GM18909 (cell line): ENCODE data around the gene IKZF3.
"Not testable (repeated sequence)": the region's sequence is repeated elsewhere in the genome, so short reads cannot be mapped to it uniquely, and the experiment has no call there.

Experiments
- ATAC-seq: cut with Tn5 transposase; IDR thresholded peaks from one replicate; pipeline ENCODE4 v1.9.1; 2021; ENCODE audit warnings: mild to moderate bottlenecking; ENCODE audit not compliant: unreplicated experiment, poor library complexity

Gene IKZF3

DNA sequence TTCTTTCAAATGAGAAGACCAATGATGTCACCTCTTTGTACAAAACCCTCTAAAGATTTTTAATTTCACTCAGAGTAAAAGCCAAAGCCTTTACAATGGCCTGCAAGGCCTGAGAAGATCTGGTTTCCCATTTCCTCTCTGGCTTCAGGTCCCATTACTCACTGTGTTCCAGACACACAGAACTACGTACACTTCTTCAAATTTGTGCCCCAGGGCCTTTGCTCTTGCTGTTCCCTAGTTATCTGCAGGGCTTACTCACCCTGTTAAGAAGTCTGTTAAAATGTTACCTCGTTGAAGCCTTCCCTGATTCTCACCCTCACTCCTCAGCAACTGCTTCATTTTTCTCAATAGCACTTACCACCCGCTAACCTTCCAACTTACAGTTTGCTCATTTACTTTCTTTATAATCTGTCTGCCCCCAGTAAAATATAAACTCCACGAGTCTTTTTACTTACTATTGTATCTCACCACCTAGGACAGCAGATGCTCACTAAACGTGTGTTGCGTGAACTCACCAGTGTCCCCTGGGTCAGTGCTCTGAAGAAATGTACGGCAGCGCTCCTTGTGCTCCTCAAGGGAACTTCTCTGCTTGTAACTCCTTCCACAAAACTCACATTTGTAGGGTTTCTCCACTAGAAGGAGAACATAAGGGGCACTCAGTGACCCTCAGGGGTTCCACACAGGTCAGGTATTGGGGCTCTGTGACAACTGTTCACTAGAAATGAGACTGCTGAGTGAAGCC, 76.2 kb downstream of the IKZF3 start:
- no peak for ATAC-seq

DNA sequence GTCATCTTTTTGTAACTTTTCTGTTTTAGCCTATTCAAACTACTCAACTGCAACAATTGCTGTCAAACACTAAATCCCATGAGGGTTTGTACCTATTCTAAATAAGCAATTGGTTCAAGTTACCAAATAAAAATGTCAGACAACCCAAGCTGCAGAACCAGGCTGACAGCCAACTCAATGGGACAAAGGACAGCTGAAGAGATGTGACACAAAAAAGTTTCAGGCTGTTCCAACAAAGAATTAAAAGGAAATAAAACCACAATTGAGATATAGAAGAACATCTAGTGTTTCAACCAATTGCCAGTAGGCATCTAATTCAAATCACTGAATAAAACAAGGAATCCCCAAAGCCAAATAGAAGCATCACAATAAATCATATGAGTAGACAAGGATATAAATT, 77.1 kb downstream of the IKZF3 start:
- ATAC-seq = no peak

DNA sequence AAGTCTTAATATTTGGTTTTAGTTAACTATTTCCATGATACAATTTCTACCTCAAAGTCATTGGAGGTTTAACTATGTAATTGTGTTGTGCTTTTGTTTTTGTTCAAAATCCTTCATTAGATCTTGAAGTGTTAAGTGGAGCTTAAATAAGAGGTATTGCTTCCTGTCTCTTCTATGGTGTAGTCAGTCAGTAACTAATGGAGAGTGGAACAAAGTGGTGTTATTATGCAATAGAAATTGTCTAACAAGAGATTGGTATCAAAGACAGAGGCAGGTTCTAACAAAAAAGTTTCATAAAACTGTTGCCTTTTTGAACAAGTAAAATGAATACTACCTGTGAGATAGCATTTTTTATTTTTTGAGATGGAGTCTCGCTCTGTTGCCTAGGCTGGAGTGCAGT, 81.1 kb downstream of the IKZF3 start:
- no peak for ATAC-seq

DNA sequence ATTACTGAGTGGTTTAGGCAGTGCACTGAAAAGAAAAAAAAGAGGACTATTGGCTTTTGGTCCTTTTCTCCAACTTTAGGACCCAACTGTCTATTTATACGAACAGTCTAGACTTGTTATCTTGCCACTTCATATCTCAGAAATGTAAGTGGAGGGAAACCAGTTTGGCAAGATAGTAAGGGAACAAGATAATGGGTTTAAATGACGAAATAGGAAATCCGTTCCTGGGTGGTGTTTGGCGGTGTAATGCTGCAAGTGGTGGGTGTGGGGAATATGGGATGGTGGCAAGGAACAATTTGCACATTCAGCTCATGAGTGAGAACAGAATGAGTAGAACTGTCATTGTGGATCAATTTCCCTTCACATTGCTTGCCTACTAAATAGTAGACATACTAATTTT, 81.6 kb downstream of the IKZF3 start:
- ATAC-seq = no peak

DNA sequence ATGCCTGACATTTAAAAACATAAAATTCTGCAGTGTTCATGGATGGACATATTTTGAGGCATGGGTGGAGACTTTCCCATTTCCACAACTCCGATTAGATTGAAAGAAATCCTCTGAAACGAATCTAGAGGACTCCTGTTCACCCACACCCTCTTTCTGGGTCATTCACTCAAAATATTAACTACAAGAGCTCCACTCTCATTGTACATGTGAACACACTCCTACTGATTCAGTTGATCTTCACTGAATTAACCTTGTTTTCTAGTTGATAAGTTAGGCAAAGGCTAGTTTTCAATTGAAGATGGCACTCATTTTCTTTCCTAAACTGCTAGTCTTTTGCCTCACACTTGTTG, 82.3 kb downstream of the IKZF3 start:
- no peak for ATAC-seq

DNA sequence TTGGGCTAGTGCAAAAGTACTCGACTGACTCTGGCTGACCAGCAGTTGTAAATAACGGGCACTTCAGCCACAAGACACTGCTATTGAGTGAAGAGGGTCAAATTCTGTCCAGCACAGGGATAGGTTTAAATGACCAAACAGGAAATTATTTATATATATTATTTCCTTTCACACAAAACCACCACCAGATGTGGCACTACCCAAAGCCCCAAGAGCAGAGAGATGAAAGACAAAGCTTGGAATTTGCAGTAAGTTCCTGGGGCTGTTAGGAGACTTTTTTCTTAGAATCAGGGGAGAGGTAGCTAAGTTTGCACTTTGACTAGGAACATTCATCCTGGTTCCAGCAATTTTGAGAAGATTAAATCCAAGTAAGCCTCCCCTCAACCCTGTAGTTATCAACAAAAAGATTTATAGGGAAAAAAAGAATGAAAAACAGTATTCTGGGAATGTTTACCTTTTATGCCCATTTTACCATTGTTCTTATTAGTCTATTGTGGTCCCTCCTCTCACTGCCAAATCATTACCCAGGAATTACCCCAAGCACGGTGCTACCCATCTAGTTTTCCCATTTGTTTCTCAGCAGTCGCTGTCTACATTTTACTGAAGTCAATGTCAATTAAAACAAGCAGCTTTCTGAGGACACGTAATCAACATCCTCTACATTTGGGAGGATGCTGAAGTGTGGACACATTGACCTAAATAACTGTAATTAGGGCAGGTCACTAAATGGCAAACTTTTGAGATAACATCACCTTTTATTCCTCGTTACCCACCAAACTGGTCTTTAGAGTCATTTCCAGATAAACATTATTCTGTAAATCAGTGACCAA, 82.9 kb downstream of the IKZF3 start:
- ATAC-seq = no peak

DNA sequence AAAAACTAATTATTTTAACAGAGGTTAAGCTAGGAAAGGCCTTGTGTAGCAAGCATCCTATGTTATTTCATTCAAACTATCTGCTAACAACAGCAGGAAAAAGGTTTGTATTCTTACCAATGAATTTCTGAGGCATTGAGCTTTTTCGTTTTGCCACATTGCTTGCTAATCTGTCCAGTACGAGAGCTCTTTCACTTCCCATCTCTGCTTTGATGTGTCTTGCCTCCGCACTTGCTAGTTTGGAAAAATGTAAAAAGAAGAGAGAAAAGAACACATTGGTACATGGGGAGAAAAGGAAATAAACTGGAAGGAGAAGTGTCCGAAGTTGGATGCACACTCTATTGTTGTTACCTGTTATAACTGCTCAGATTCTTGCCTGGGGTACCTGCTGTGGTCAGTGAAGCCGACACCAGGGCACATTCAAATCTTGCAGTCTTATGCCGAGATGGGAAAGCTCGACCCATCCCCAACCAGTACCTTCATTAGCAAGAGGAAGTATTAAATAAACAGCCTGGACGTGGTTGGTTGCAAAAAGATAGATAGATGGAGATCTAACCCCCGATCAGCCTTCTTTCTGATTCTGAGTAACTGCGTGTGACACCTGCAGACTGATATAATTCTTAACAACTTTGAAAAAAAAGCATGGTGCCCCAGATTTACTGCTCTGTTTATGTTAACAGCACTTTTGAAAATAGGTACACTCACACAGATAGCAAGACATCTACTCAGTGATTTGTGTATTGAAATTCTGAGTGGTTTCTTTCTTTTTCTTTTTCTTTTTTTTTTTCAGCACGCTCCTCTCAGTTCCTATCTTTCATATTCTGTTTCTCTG, 86.4 kb downstream of the IKZF3 start:
- ATAC-seq = peak; percentile 51

DNA sequence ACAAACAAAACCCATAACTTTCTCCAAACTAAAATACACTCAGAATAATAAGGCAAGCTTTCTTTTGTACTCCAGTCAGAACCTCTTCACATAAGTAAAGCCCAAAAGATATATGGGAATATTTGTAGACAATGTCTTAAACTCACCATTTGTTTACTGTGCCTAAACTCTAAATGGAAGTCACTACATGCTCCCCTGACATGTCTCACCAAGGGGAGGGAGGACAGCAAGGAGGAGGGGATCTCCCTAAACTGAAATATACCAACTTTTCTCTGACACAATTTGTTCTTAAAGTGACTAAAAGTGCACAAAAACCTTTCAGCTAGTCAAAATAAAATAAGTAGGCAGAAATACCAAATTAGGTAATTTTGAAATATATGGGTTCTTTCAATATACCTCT, 87.9 kb downstream of the IKZF3 start:
- ATAC-seq = no peak

DNA sequence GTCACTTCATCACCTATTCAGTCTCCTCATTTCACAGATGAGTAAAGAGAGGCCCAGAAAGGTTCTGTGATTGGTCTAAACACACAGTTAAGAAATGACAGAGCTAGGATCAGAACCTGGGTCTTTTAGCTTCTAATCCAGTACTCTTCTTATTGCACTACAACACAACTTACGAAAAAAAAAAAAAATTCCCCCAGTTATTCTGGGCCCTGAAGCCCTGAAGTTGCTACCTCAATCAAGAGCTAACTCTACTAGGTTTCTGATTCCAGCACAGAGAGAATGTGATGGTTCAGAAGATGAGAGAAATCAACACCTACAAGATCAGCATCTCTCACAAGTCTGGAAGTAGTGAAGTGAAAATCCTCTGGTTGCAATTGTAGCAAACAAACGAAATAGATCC, 89.1 kb downstream of the IKZF3 start:
- ATAC-seq = no peak

DNA sequence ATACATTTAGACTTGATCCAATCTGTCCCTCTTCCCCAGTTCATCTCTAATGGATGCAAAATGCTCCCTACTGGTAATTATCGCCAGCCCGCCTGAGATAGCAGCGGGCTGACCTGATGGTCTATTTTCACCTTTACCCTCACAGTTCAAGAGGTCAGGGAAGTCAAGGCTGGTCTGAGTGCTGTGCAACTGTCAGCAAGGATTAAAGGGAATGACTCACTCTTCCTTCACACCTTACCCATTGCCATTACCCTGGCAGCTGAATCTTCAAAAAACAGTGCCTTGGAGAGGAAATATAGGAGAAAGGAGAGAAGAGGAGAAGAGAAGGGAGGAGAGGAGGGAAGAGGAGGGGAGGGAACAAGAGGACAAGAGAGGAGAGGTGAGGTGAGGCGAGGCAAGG, 90.1 kb downstream of the IKZF3 start:
- ATAC-seq = no peak

DNA sequence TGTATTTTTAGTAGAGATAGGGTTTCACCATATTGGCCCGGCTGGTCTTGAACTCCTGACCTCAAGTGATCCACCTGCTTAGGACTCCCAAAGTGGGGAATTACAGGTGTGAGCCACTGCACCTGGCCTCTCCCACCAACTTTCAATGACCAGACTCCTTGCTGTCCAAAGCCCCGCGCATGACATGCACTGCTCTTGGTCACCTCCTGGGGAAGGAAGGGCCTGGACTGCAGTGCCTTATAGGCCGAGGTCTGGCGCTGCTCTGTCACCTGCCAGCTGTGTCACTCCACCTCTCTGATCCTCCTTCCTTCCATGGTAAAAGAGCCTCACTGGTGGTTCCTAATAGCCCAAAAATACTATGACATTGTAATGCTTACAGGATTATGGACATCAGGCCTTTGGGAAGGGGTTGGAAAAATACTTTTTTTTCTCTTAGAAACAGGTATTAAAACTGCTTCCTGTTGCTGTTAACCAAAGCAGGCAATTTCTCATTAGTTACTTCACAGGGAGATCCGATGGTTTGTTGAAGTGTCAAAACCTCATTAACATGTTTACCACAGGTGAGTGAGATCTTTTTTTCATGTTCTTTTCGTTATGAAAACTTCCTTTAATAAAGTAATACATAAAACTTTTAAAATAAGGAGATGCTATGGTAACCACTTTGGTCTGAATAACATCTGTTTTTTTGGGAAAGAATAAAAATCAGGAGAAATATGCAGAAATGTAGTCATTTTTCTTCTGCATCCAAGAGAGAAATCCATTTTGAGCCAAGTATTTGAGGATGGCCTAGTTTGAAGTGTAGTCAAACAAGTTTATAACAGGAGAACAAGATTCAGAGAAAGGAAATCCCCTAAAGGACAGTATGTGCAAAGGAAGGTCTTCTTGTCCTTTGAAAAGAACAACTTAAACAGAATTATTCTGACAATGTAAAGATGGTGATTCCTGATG, 90.9 kb downstream of the IKZF3 start:
- ATAC-seq = no peak

DNA sequence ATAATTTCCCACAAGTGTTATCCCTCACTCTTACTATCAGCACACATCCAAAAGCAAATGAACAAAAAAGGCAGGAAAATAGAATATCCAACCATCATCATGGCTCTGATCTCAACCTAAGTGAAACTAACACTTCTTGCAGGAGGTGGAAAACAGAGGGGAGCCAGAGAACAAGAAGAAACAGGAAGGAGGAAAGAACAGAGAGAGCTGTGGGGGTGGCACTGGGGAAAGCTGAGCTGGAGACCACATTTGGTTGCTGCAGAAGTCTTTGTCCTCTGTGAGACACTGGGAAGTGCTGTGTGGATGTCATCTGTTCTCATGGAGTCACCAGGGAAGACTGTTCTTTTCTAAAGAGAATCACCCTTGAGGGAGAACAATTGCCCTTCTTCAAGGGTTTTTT, 91.7 kb downstream of the IKZF3 start:
- ATAC-seq = no peak

DNA sequence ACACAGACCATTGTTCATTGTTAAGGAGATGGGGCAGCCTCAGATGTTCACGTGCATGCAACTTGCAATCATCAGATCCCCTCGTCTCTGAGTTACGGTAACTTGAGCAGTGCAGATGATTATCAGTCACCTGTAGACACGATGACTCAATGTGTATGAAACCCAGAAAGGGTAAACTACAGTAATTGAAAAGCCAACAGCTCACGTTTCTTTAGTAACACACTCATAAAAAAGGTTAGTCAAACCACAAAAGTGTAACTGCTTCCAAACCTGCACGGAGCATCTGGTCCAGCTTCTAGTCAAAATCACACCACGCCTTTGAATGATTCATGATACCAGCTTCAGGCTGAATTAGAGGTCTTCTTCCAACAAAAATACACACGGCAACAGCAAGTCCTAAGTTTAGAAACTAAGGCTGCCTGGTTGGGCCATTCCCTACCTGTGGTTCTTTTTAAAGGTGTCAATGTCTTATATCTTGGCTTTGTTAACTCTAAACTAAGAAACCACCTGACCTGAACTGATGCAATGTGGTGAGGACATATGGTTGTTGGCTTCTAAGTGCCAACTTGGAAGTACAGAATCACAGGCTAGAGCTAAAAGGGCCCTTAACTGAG, 94.0 kb downstream of the IKZF3 start:
- peak; percentile 53 for ATAC-seq

DNA sequence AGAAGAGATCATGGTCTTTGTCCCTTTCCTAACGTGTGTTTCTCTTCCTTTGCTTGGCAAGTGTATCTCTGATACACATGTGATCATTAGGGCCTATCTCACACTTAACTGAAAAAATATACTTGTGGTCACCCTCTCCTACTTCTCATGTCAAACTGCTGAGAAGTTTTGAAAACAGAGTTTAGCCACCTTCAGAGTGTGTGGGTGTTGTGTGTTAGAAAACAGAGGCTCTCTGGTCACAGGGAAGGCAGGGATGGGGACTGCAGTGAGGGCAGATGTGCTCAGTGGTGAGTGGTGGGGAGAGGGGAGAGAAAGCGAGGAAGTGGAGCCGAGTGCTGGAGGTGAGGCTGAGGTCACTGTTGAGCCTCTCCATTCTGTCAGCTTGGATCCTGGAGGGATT, 97.0 kb downstream of the IKZF3 start:
- no peak for ATAC-seq

DNA sequence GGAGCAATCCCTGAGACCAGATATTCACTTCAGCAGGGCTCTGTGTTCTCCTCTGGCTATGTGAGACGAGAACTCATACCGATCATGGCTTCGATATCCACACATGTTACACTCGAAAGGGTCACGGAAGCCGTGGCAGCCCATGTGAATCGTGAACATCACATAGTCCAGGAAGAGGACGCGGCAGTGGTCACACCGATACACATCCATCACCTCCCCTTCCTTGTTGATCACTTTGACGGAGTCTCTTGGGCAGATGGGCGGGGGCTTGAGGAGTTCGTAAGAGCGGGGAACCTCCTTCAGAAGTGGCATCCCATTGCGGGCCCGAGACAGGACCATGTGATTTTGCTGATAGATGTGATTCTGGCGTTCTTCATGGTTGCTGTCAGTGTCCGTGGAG, 98.3 kb downstream of the IKZF3 start:
- no peak for ATAC-seq

DNA sequence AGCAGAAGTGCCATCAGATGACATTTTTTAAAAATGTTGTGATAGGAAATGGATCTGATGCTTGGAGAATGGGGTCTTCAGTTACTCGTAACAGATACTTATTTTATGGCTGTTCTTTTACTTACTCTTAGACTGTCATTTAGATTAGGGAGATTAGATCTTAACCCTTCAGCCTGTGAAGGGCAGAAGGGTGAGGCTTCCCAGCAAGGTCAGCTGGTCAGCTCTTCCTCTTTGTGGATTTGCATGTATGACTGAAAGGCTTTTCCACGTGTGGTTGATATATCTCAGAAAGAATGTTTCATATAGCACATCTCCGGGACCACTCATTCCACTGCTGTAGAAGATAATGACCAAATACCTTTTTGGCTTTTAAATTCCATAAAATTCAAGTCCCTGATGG, 98.9 kb downstream of the IKZF3 start:
- ATAC-seq = no peak

DNA sequence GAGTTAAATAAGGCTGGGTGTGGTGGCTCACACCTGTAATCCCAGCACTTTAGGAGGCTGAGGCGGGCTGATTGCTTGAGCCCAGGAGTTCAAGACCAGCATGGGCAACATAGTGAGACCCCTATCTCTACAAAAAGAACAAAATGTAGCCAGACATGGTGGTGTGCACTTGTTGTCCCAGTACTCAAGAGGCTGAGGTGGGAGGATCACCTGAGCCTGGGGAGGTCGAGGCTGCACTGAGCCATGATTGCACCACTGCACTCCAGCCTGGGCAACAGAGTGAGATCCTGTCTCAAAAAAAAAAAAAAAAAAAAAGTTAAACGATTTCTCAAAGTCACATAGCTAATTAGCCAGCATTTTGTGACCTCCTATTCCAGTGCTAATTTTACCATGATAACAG, 99.9 kb downstream of the IKZF3 start:
- not testable (repeated sequence) for ATAC-seq

DNA sequence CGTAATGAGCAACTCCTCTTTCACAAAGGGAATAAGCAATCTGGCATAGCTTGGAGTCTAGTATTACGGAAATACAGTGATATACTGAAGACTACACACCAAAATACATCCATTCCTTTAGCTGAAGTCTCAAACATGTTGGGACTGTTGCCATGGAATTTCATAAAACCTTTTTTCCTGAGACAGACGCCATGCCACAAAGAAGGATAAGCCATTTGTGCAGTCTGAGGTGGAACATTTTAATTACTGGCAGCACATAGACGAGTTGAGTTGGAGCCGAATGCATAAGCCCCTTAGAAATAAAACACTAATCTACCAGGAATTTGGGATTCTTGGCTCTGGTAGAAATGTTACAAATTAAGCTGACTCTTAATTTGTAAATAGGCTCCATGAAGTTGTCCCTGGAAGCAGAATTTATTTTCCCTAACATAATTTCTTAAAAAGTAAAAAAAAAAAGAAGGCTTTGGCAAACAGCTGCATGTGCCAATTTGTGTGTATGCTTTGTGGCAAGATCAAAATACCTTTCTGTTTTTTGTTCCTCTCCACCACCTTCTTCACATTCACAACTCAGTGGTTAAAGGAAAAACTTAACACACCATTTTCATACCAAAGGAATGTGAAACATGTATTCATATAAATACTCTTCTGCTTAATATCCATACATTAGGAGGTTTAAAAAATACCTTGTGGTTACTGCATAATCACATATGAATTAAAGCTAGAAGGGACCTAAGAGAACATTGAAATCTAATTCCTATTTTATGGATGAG, 100.9 kb downstream of the IKZF3 start:
- no peak for ATAC-seq
